ENCODE data around the gene ADORA2B.
"Not testable (repeated sequence)": the region's sequence is repeated elsewhere in the genome, so short reads cannot be mapped to it uniquely, and the experiment has no call there.

ADORA2B gene

DNA sequence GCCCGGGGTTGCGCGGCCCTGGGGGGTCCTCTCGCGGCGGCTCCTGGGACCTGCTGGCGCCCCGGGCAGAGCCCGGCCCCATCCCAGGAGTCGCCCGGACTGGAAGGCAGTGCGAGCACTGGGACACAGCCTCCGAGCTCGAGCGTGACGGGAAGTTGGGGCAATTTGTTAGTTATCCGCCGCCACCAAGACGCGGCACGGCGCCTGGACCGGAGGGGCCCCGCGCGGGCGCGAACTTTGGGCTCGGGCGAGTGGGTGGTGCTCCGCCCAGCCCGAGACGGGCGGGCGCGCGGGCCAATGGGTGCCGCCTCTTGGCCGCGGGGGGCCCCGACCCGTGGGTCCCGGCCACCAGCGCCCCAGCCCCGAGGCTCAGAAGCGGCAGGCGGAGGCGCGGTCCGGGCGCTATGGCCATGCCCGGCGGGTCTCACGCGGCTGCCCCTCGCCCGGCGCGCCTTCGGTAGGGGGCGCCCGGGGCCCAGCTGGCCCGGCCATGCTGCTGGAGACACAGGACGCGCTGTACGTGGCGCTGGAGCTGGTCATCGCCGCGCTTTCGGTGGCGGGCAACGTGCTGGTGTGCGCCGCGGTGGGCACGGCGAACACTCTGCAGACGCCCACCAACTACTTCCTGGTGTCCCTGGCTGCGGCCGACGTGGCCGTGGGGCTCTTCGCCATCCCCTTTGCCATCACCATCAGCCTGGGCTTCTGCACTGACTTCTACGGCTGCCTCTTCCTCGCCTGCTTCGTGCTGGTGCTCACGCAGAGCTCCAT is at the start of gene ADORA2B:
TSS of gene ADORA2B (plus strand) at position 372 of the 768 bp plus-strand sequence. CDS start at position 491, 119 bp downstream.
- DNase-seq (ENCODE audit: low read depth): no peak

DNA sequence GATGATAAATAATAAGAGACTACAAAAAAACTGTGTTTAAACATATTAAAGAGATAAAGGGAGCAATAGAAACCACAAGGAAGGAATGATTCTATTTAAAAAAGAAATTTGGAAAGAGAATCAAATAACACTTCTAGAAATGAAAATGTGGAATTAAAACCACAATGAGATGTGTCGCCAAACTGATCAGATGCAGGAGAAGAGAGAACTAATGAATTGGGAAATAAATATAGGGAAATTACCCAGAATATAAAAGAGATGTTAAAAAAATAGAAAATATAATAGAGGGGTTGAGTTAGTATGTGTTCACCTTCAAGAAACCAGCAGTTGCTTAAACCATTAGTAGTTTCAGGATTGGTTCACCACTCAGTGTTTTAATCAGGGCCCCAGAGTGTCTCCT is 48.7 kb upstream of the ADORA2B start:
- no peak for DNase-seq (ENCODE audit: low read depth)

DNA sequence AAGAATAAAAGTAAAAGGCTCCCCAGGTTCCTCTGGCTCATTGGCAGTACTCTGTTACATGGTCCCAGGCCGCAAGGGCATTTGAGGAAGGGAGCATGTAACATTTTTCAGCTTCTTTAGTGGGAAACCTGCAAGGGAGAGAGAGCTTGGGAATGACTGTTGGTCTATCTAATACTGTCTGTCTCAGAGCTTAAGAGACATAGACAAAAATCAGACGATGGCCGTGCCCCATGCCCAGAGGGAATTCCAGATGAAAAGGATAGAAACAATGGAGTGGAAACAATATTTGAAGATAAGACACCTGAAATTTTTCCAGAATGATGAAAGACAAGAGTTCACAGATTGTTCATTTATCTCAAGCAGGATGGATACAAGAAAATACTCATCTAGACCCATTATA is 48.1 kb upstream of the ADORA2B start:
- DNase-seq (ENCODE audit: low read depth): no peak

DNA sequence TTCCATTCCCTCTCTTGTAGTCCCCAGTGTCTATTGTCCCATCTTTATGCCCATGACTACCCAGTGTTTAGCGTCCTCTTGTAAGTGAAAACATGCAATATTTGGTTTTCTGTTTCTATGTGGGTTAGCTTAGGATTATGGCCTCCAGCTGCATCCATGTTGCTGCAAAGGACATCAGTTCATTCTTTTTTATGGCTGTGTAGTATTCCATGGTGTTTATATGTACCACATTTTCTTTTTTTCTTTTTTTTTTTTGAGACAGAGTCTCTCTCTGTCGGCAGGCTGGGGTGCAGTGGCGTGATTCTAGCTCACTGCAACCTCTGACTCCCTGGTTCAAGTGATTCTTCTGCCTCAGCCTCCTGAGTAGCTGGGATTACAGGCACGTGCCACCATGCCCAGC is 45.3 kb upstream of the ADORA2B start:
- not testable (repeated sequence) for DNase-seq (ENCODE audit: low read depth)

DNA sequence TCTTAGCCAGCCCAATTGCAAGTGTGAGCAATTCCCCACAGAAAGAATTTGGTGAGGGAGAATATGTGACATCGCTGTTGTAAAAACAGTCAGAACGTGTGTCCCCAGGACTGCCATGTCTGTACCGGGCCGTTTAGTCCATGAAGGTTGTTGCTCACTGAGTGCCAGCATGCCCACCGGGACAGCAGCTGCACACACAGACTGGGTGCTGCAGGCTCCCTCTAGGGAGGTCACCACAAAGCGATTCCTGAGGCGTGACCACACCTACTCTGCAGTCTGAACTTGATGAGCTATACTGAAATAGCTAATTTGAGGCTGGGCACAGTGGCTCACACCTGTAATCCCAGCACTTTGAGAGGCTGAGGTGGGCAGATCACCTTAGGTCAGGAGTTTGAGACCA is 44.1 kb upstream of the ADORA2B start:
- no peak for DNase-seq (ENCODE audit: low read depth)

DNA sequence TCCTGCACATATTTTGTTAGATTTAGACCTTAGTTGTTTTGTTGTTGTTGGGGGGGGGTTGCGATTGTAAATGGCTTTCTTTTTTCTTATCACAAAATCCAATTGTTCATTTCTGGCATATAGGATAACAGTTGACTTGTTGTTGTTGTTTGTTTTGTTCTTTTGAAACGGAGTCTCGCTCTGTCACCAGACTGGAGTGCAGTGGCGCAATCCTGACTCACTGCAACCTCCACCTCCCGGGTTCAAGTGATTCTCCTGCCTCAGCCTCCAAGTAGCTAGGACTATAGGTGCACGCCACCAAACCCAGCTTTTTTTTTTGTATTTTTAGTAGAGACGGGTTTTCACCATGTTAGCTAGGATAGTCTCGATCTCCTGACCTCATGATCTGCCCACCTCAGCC is 39.7 kb upstream of the ADORA2B start:
- DNase-seq (ENCODE audit: low read depth): not testable (repeated sequence)

DNA sequence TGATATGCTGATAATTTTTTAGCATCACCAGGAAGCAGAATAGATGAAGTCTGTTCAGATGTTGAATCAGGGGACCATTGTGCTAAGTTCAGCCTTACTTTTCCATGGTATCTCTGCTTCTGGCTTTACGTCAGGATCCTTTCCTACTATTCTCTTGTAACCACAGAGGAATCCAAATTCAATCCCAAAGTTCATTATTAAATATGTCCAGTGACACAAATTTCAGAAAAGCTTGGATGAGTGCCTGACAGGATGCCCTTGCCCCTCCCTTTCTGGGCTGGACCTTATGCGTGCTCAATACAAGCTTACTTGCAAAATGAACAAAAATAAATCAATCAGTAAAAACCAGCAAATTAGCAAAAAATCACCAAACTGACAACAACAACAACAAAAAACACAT is 37.6 kb upstream of the ADORA2B start:
- DNase-seq (ENCODE audit: low read depth): no peak

DNA sequence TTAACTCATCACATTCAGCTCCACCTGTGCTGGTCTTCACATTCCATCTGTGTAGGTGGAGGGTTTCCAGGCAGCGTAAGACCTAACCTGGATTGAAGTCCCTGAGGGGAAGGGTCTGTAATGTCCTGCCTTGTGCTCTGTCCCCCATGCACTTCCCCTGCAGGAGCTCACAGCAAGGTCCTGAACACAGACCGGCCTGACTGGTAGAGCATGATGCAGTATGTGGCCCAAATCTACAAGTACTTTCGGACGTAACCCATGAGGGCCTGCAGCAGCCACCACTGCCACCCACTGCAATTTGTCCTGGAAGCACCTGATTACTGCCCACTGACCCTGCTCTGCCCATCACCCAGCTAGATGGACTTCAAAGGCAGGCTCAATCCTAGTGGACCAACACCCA is 36.6 kb upstream of the ADORA2B start:
- no peak for DNase-seq (ENCODE audit: low read depth)

DNA sequence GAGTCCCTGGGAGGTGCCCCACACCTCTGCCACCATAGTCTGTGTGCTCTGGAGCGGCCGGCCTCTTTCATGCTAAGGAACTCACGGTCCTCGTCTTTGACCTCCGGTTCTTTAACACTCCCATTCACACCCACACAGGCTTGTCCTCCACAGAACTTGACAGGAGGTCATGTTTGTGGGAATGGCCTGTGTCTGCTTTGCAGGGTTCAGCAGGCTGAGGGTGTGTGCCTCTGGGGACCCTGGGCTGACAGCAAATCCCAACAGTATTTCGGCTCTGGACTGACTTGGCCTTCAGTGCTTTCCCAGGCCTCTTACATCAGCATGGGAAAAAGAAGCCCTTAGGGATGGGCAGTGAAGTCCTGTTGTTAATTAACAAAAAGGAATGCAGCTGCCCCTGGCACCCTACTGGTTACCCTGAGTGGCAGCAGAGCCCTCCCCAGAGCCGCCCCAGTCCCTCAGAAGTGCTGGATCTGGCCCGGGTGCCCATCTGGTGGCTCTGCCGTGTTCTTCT is 35.4 kb upstream of the ADORA2B start:
- DNase-seq (ENCODE audit: low read depth): no peak

DNA sequence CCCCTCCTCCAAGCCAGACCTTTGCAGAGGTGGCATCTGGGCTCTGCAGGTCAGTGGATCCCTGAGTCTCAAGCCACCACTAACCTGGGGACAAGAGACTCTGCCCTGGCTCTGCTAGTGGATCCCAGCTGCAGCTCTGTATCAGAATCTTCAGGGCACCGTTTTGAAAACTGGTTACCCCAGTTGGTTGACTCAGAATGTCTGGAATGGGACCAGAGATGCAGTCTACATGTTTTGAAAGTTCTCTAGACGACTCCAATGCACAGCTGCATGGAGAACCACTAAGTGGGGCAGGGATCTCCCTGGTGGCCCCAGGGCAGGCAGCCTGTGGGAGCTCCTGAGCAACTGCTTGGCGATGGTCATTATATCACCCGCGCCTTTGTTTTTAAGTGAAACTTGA is 34.1 kb upstream of the ADORA2B start:
- DNase-seq (ENCODE audit: low read depth): no peak

DNA sequence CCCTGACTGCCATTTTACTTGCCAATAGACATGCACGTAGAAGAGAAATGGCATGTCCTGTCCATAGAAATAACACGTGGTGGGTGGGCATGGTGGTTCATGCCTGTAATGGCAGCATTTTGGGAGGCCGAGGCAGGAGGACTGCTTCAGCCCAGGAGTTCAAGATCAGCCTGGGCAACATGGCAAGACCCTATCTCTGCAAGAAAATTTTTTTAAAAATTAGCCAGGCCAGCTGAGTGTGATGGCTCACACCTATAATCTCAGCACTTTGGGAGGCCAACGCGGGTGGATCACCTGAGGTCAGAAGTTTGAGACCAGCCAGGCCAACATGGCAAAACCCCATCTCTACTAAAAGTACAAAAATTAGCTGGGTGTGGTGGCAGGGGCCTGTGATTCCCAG is 33.2 kb upstream of the ADORA2B start:
- DNase-seq (ENCODE audit: low read depth): not testable (repeated sequence)

DNA sequence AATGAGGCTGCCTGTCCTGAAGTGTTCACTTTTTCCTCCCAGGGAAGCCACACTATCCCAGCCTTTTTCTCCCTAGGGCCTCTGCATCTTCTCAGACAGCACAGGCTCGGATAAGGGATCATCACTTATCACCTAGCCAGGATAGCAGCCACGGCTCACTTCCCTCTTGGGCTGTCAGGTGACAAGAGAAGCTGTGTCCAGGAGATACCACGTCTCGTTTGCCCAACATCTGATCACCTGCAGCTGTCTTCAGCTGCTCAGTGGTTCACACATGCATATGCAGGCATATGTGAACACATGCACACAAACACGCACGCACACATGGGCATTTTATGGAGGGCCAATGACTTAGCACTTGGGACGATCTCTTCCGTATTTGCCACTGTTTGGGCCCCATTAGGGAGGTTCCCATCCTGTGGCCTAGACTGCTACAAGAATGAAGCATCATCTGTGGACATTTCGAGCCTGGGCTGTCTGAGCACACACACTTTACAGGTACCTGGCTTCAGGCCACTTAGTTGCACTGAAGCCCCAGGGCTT is 32.4 kb upstream of the ADORA2B start:
- DNase-seq (ENCODE audit: low read depth): no peak

DNA sequence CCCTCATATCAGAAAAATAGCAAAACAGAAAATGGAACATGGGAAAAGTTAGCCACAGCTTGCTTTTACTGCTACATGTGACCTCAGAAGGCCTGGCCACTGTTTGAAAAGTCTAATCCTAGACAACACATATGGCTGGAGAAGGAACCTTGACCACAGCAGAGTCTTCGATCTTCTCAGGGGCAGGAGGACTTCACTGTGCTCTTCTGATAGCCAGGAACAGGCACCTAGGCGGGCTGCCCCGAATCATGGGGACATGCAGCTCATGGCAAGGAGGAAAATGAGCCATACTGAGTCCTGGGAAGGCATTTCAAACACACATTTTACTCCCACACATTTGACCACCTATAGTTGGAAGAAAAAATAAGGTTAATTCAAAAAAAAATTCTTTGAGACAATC is 31.1 kb upstream of the ADORA2B start:
- DNase-seq (ENCODE audit: low read depth): no peak

DNA sequence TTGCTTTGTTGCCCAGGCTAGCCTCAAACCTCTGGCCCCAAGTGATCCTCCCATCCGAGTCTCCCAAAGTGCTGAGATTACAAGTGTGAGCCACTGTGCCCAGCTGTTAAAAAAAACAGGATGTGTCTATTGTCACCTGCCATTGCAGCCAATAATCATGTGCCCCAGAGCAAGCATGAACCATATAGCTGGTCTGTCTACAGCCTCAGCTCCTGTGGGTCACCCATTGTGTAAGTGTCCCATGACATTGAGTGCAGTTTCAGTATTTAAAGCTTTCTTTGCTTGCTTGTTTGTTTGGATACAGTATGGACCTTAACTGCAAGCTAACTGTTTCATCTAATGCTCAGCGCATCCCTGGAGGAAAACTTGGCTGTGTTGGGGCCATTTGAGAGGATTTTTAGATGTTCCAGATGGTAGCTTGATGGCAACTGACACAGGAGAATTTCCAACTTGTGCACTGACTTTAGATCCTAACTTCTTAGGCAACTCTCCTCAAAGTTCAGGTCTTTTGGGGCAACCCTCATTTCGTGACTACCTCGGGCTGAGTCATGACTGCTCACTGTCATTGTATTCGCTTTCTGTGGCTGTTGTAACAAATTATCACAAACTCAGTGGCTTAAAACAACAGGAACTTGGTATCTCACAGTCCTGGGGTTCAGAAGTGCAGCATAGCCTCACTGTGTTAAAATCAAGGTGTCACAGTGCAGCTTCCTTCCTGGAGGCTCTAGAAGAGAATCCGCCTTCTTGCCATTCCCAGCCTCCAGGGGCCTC is 30.3 kb upstream of the ADORA2B start:
- no peak for DNase-seq (ENCODE audit: low read depth)

DNA sequence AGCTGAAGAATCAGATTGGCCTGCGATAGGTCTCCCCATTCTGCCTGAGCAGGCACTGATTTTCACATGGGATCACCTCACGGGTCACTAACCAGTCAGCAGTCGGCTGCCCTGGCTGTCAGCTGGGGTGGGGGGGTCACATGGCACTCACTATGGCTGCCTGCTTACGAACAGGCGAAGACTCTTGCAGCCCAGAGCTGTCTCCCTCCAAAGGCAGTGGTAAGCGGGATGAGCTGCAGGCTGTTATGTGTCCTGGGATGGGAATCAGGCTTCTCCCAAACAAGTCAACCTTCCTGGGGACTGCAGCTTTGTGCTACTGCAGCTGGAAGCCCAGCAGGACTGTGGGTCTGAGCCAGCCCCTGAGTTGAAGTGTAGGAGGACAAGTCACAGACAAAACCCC is 29.0 kb upstream of the ADORA2B start:
- no peak for DNase-seq (ENCODE audit: low read depth)

DNA sequence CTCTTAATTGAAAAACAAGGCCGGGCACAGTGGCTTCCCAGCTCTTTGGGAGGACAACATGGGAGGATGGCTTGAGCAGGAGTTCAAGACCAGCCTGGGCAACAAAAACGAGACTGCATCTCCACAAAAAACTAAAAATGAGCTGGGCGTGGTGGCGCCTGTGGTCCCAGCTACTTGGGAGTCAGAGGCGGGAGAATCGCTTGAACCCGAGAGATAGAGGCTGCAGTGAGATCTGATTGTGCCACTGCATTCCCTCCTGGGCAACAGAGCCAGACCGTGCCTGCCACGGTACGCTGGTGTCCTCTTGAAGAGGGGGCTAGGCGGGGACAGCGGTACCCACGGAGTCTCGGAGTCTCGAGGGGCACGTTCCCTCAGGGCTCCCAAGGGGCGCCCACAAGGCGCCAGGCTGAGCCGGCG is 27.9 kb upstream of the ADORA2B start:
- DNase-seq (ENCODE audit: low read depth): no peak

DNA sequence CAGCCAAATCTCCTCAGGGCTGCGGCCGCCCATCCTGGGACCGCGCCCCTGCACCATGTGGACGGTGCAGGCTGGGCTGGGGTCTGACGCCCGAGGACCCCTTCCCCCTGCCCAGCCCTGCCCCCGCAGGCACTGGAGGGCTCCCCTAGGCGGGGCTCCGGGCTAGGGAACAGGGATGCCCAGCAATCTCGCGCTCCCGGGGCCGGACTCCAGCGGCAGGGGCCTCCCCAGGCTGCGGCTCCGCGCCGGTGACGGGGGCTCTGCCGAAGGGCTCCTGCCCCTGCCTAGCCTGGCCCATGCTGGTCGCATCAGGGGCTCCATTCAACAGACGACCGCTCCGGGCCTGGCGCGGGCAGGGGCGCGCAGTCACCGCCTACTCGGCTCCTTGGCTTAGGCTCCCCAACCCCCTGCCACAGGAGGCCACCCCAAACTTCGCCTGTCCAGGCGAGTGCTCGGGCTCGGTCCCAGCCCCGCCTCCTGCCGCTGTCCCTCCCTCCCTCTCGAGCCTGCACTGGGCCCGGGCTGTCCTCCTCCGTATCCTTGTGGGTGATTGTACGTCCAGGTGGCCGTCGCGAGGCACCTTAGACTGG is 27.4 kb upstream of the ADORA2B start:
- DNase-seq (ENCODE audit: low read depth): no peak

DNA sequence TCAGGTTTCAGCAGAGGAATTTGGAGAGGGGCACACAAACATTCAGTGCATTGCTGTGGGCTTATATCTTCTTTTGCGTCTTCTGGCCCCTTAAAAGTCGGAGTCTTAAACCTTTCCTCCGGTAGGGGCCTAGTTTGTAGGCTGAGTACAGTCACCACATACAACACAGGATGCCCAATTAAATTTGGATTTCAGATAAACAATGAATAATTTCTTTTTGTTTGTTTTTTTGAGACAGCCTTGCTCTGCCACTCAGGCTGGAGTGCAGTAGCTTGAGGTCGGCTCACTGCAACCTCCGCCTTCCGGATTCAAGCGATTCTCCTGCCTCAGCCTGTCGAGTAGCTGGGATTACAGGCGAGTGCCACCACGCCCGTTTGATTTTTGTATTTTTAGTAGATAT is 26.7 kb upstream of the ADORA2B start:
- no peak for DNase-seq (ENCODE audit: low read depth)

DNA sequence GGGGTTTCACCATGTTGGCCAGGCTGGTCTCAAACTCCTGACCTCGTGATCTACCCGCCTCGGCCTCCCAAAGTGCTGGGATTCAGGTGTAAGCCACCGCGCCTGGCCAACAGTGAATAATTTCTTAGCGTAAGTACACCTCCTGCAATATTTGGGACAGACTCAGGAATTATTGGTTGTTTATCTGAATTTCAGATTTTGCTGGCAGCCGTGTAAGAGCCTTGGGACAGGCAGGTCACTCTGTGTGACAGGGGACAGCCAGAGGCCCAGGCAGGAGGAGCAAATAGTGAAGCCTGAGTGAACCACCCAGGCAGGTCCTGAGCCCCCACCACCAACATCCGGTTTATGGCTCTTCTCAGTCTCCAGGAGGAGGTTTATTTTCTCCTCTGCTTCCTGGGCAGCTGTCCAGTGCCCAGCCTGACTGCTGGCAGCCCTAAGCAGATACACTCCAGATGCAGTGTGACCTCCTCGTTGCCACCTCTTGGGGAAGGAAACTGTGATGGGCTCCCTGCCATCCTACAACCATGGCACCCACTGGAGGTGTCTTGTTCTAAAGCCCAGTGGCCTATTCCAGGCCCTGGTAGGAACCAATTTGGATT is 26.2 kb upstream of the ADORA2B start:
- DNase-seq (ENCODE audit: low read depth): no peak

DNA sequence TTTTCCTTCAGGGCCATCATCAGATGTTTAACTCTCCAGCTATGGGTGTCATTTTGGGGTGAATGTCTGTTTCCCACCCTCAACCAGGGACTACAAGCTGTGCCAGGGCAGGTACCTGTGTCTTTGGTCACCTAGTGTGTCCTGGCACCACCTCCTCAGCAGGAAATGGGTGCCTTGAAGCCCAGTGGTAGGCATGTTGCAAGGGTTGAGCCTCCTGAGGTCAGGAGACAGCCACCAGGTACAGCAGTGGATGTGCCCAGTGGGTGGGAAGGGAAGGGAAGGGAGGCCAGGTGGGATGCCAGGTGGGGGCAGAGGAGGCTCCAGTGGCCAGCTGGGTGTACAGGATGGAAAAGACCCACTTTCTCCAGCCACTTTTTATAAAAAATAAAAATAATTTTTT is 25.5 kb upstream of the ADORA2B start:
- no peak for DNase-seq (ENCODE audit: low read depth)

DNA sequence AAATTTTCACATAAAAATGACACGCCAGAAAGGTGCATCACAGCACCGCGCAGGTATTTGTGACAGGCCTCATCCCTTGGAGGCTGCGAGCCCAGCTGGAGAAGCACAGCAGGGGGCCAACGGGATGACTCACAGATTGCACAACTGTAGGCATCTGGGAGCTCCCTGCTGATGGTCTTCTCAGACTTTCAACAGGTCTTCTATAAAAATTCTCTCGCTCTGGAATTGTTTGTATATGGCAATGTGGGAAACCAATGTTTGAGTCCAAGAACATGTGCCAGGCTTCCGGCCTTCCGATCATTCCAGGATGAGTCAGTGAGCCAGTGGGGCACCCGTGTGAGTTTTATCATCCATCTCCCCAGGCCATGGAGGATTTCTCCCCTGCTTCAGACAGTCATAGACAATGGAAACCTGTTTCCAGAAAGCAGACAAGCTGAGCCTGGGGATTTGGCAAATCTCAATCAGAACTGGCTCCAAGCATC is 24.1 kb upstream of the ADORA2B start:
- DNase-seq (ENCODE audit: low read depth): peak; percentile 72

DNA sequence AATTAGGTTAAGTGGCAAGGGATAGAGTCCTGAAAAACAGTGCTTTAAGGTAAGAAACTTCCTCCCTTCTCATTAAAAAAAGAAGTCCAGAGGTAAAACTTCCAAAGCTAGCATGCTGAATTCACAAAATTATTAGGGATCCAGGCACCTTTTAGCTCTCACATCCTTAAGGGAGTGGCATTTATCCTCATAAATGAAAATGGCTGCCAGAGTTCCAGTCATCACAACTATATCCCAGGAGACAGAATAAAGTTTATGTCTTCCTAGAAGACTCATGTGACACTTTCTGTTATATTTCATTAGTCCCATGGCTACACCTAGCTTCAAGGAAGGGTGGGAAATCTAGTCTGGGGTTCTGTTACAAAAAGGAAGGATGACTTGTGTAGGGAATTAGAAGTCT is 23.3 kb upstream of the ADORA2B start:
- no peak for DNase-seq (ENCODE audit: low read depth)
